Activated CD4-positive, alpha-beta T cell treated with anti-CD3 and anti-CD28 coated beads for 36 hours (primary cell): ENCODE results near the gene GGACT. TPM values are rescaled to one million over a fixed set of nuclear protein-coding genes. Genes with fewer than 3 reads are reported as not detected.
"Not testable (repeated sequence)": the region's sequence is repeated elsewhere in the genome, so short reads cannot be mapped to it uniquely, and the experiment has no call there.

Experiments
- ATAC-seq: fragments of 200-7000 bp; cut with Tn5 transposase; one replicate; pipeline ENCODE4 v1.10.0; 2021; ENCODE audit warnings: mild to moderate bottlenecking, moderate library complexity
- CTCF ChIA-PET: fragments of 350-600 bp; sonication (Branson Sonifier 250); formaldehyde crosslinking; loops from one replicate; lab custom pipeline; 2021; ENCODE audit warnings: antibody characterized with exemption; lab: Charles Lee
- POLR2A ChIA-PET: fragments of 350-600 bp; sonication (Branson Sonifier 250); formaldehyde crosslinking; loops from one replicate; lab custom pipeline; 2021; ENCODE audit warnings: antibody characterized with exemption, inconsistent platforms; lab: Charles Lee
- DNase-seq: peaks from one replicate; pipeline ENCODE4 v3.0.0-alpha.2; 2020
- H3K27ac Mint-ChIP-seq: one replicate; pipeline ENCODE4 v1.8.0; 2021; ENCODE audit warnings: mixed read lengths
- H3K27me3 Mint-ChIP-seq: one replicate; pipeline ENCODE4 v1.8.0; 2021; ENCODE audit warnings: mixed read lengths
- H3K36me3 Mint-ChIP-seq: one replicate; pipeline ENCODE4 v1.8.0; 2021; ENCODE audit warnings: low read depth, mixed read lengths
- H3K4me1 Mint-ChIP-seq: one replicate; pipeline ENCODE4 v1.8.0; 2021; ENCODE audit warnings: mixed read lengths
- H3K4me3 Mint-ChIP-seq: one replicate; pipeline ENCODE4 v1.8.0; 2021; ENCODE audit warnings: mild to moderate bottlenecking, moderate library complexity, mixed read lengths
- H3K9me3 Mint-ChIP-seq: one replicate; pipeline ENCODE4 v1.8.0; 2021; ENCODE audit warnings: low read depth, mixed read lengths
- intact Hi-C, 2 experiments: fragments of 100-400 bp; cut with DNase I in 1 of 2; cut with micrococcal nuclease in 1 of 2; formaldehyde crosslinking; loops; one replicate each; pipeline versions ENCODE4 v1.14.2 to v1.15.1; 2022 to 2024; cut with DNase I, micrococcal nuclease
- total RNA-seq, 2 experiments: library from RNA; stranded (reverse); gene quantifications; one replicate each; pipeline ENCODE4 v1.2.3, GENCODE V29; 2021

GGACT gene
- total RNA-seq, 2 experiments from 2014 or later, result 6.8 to 7.0 TPM

GRCh38 chr13:100528353-100528752 lies 60.2 kb downstream of the GGACT start:
- CTCF ChIA-PET, result interaction anchor here (1.9 kb wide), 1 partner anchor 11 kb away, joined by 5 read pairs; no protein-coding TSS in a partner anchor
- POLR2A ChIA-PET, result no interaction called here
- no peaks in the 10 kb centered on the region for H3K27me3 Mint-ChIP-seq
- H3K9me3 Mint-ChIP-seq, result no peaks in the 10 kb centered on the region
- no peak overlapping the region for H3K4me3 Mint-ChIP-seq
- ATAC-seq (no peak), DNase-seq (no peak)
- H3K27ac Mint-ChIP-seq, result no peak overlapping the region
- H3K4me1 Mint-ChIP-seq, result no peaks in the 10 kb centered on the region
- no peaks in the 10 kb centered on the region for H3K36me3 Mint-ChIP-seq
- intact Hi-C loops, result no loop called here

GRCh38 chr13:100527644-100528043 lies 60.9 kb downstream of the GGACT start:
- ATAC-seq (no peak), DNase-seq (no peak)
- POLR2A ChIA-PET, result no interaction called here
- Mint-ChIP-seq H3K4me1 (no peaks in the 10 kb centered on the region), H3K4me3 (no peak overlapping the region), H3K27ac (no peak overlapping the region), H3K36me3 (no peaks in the 10 kb centered on the region), H3K9me3 (no peaks in the 10 kb centered on the region), H3K27me3 (no peaks in the 10 kb centered on the region)
- intact Hi-C loops, result no loop called here
- CTCF ChIA-PET, result interaction anchor here (0.7 to 1.9 kb wide), 3 partner anchors 11 to 640 kb away, joined by 3 to 5 read pairs (median 4); no protein-coding TSS in a partner anchor

GRCh38 chr13:100526318-100527000 lies 62.1 kb downstream of the GGACT start:
- no peak overlapping the region for H3K4me3 Mint-ChIP-seq
- intact Hi-C loops, result no loop called here
- no peaks in the 10 kb centered on the region for H3K27me3 Mint-ChIP-seq
- peaks cover 2% of the 10 kb centered on the region for H3K4me1 Mint-ChIP-seq
- CTCF ChIA-PET, result interaction anchor here (1.9 kb wide), 1 partner anchor 9 kb away, joined by 5 read pairs; no protein-coding TSS in a partner anchor
- POLR2A ChIA-PET, result no interaction called here
- H3K36me3 Mint-ChIP-seq, result no peaks in the 10 kb centered on the region
- H3K27ac Mint-ChIP-seq, result no peak overlapping the region
- no peaks in the 10 kb centered on the region for H3K9me3 Mint-ChIP-seq
- ATAC-seq (no peak), DNase-seq (no peak)

- Mint-ChIP-seq H3K27ac (no peak overlapping the region), H3K9me3 (no peaks in the 10 kb centered on the region)
- POLR2A ChIA-PET, result no interaction called here
Observed at GRCh38 chr13:100525453-100526317, 62.9 kb downstream of the GGACT start.

GRCh38 chr13:100524688-100525087 lies 63.9 kb downstream of the GGACT start:
- intact Hi-C loops, H3K4me1 Mint-ChIP-seq, H3K36me3 Mint-ChIP-seq, H3K4me3 Mint-ChIP-seq, H3K27ac Mint-ChIP-seq, H3K27me3 Mint-ChIP-seq, DNase-seq, ATAC-seq, H3K9me3 Mint-ChIP-seq, POLR2A ChIA-PET: not testable (repeated sequence)
- CTCF ChIA-PET, result interaction anchor here (0.6 to 3.7 kb wide), 2 partner anchors 10 to 13 kb away, joined by 3 to 22 read pairs; no protein-coding TSS in a partner anchor

More at GRCh38 chr13:100525453-100526317, 62.9 kb downstream of the GGACT start:
- ATAC-seq, result no peak
- H3K27me3 Mint-ChIP-seq, result no peaks in the 10 kb centered on the region
- CTCF ChIA-PET, result interaction anchor here (0.6 to 3.7 kb wide), 2 partner anchors 11 to 12 kb away, joined by 3 to 22 read pairs; no protein-coding TSS in a partner anchor
- no peaks in the 10 kb centered on the region for H3K36me3 Mint-ChIP-seq
- intact Hi-C loops, result no loop called here
- no peak overlapping the region for H3K4me3 Mint-ChIP-seq
- peaks cover 4% of the 10 kb centered on the region for H3K4me1 Mint-ChIP-seq
- no peak for DNase-seq

- CTCF ChIA-PET, result interaction anchor here (0.6 to 3.7 kb wide), 2 partner anchors 9 to 29 kb away, joined by 3 to 22 read pairs; no protein-coding TSS in a partner anchor
- no peak for ATAC-seq
- Mint-ChIP-seq H3K36me3 (no peaks in the 10 kb centered on the region), H3K9me3 (no peaks in the 10 kb centered on the region), H3K27ac (no peak overlapping the region), H3K4me1 (peaks cover 4% of the 10 kb centered on the region), H3K27me3 (no peaks in the 10 kb centered on the region), H3K4me3 (no peak overlapping the region)
- DNase-seq, result no peak
- intact Hi-C loops, result no loop called here
- POLR2A ChIA-PET, result interaction anchor here (0.7 kb wide), 1 partner anchor 473 kb away, joined by 3 read pairs; no protein-coding TSS in a partner anchor
Observed at GRCh38 chr13:100523981-100524386, 64.6 kb downstream of the GGACT start.

GRCh38 chr13:100523411-100523810 lies 65.2 kb downstream of the GGACT start:
- H3K27ac Mint-ChIP-seq, result no peak overlapping the region
- peaks cover 4% of the 10 kb centered on the region for H3K4me1 Mint-ChIP-seq
- DNase-seq, result no peak
- H3K27me3 Mint-ChIP-seq, result no peaks in the 10 kb centered on the region
- ChIA-PET POLR2A (no interaction called here), CTCF (interaction anchor here (0.6 to 3.7 kb wide), 2 partner anchors 9 to 30 kb away, joined by 3 to 22 read pairs; no protein-coding TSS in a partner anchor)
- no peaks in the 10 kb centered on the region for H3K36me3 Mint-ChIP-seq
- H3K9me3 Mint-ChIP-seq, result no peaks in the 10 kb centered on the region
- no peak overlapping the region for H3K4me3 Mint-ChIP-seq
- intact Hi-C loops, result no loop called here
- ATAC-seq, result no peak

GRCh38 chr13:100522618-100523309 lies 65.8 kb downstream of the GGACT start:
- no peaks in the 10 kb centered on the region for H3K27me3 Mint-ChIP-seq
- H3K4me1 Mint-ChIP-seq, result peaks cover 9% of the 10 kb centered on the region
- ChIA-PET CTCF (interaction anchor here (3.7 kb wide), 1 partner anchor 8 kb away, joined by 22 read pairs; no protein-coding TSS in a partner anchor), POLR2A (no interaction called here)
- intact Hi-C loops, result no loop called here
- no peak overlapping the region for H3K27ac Mint-ChIP-seq
- ATAC-seq, result no peak
- no peak overlapping the region for H3K4me3 Mint-ChIP-seq
- no peaks in the 10 kb centered on the region for H3K9me3 Mint-ChIP-seq
- DNase-seq, result no peak
- H3K36me3 Mint-ChIP-seq, result no peaks in the 10 kb centered on the region

- Mint-ChIP-seq H3K9me3 (no peaks in the 10 kb centered on the region), H3K27me3 (no peaks in the 10 kb centered on the region), H3K4me1 (peaks cover 14% of the 10 kb centered on the region), H3K4me3 (no peak overlapping the region), H3K27ac (no peak overlapping the region), H3K36me3 (no peaks in the 10 kb centered on the region)
- DNase-seq (no peak), ATAC-seq (no peak)
- ChIA-PET CTCF (interaction anchor here (3.7 kb wide), 1 partner anchor 8 kb away, joined by 22 read pairs; no protein-coding TSS in a partner anchor), POLR2A (no interaction called here)
- intact Hi-C loops, result no loop called here
Observed at GRCh38 chr13:100521851-100522617, 66.6 kb downstream of the GGACT start.

- Mint-ChIP-seq H3K36me3 (no peaks in the 10 kb centered on the region), H3K27me3 (no peaks in the 10 kb centered on the region), H3K4me1 (peaks cover 14% of the 10 kb centered on the region), H3K4me3 (no peak overlapping the region), H3K27ac (no peak overlapping the region), H3K9me3 (no peaks in the 10 kb centered on the region)
- ChIA-PET POLR2A (no interaction called here), CTCF (no interaction called here)
- DNase-seq, result no peak
- intact Hi-C loops, result no loop called here
- no peak for ATAC-seq
Observed at GRCh38 chr13:100520936-100521850, 67.4 kb downstream of the GGACT start.
